HepG2 (cell line): Measurements from ENCODE around the gene SLC4A5. TPM values are rescaled to one million over a fixed set of nuclear protein-coding genes. Genes with fewer than 3 reads are reported as not detected.
A peak's percentile ranks its signal among the peaks of the same experiment; 100 is the strongest.

Experiments
- FLYWCH1 ChIP-seq: sonication (generic); formaldehyde crosslinking; IDR thresholded peaks from 2 replicates; pipeline ENCODE4 v1.8.1; 2023; ENCODE audit warnings: mild to moderate bottlenecking, missing genetic modification reagents
- HINFP ChIP-seq: sonication (generic); formaldehyde crosslinking; IDR thresholded peaks from 2 replicates; pipeline ENCODE4 v1.4.0; 2020; ENCODE audit warnings: low read depth, mild to moderate bottlenecking, missing genetic modification reagents
- HNF1A ChIP-seq, 2 experiments: sonication (generic) in 1 of 2; formaldehyde crosslinking in 1 of 2; IDR thresholded peaks; 2 replicates each; pipeline versions ENCODE4 v1.4.0 to v1.6.1; 2016 to 2020; ENCODE audit warnings: borderline replicate concordance in 1 of 2, low read depth in 1 of 2, mild to moderate bottlenecking in 1 of 2, missing genetic modification reagents in 1 of 2
- KLF6 ChIP-seq: IDR thresholded peaks from 2 replicates; pipeline ENCODE4 v1.8.0; 2016; ENCODE audit warnings: missing biosample characterization, missing genetic modification reagents
- MXD4 ChIP-seq: IDR thresholded peaks from 2 replicates; pipeline ENCODE4 v1.6.1; 2016; ENCODE audit warnings: mild to moderate bottlenecking, missing biosample characterization, missing genetic modification reagents
- NFIB ChIP-seq: sonication (generic); formaldehyde crosslinking; IDR thresholded peaks from 2 replicates; pipeline ENCODE4 v1.9.0; 2021; ENCODE audit warnings: missing genetic modification reagents, mild to moderate bottlenecking, borderline replicate concordance
- SAFB2 ChIP-seq: sonication (generic); formaldehyde crosslinking; IDR thresholded peaks from 2 replicates; pipeline ENCODE4 v1.5.1; 2020; ENCODE audit warnings: missing genetic modification reagents, low read depth, mild to moderate bottlenecking, borderline replicate concordance
- SOX6 ChIP-seq, 2 experiments: fragments of 450-650 bp in 1 of 2; sonication (generic) in 1 of 2; formaldehyde crosslinking in 1 of 2; IDR thresholded peaks; 2 replicates each; pipeline versions ENCODE4 v1.4.0 to v1.6.1; 2017 to 2020; ENCODE audit warnings: antibody characterized with exemption in 1 of 2, mild to moderate bottlenecking in 1 of 2, missing genetic modification reagents in 1 of 2
- TBL1XR1 ChIP-seq: fragments of 150-350 bp; IDR thresholded peaks from 2 replicates; pipeline ENCODE4 v1.6.1; 2014; ENCODE audit warnings: borderline replicate concordance, low read length; ENCODE audit not compliant: partially characterized antibody
- TRIM22 ChIP-seq: fragments of 450-650 bp; IDR thresholded peaks from 2 replicates; pipeline ENCODE4 v1.6.1; 2017
- YY1 ChIP-seq: IDR thresholded peaks from 2 replicates; pipeline ENCODE4 v1.6.1; 2011; ENCODE audit warnings: low read length, low read depth, moderate library complexity, mild to moderate bottlenecking; ENCODE audit not compliant: insufficient read depth, insufficient replicate concordance
- ZNF18 ChIP-seq: sonication (generic); formaldehyde crosslinking; IDR thresholded peaks from 2 replicates; pipeline ENCODE4 v1.8.0; 2022; ENCODE audit warnings: mild to moderate bottlenecking, missing genetic modification reagents; ENCODE audit not compliant: insufficient replicate concordance
- ZNF30 ChIP-seq: sonication (generic); formaldehyde crosslinking; IDR thresholded peaks from 2 replicates; pipeline ENCODE4 v1.5.0; 2020; ENCODE audit warnings: mild to moderate bottlenecking, missing genetic modification reagents
- ZNF607 ChIP-seq: sonication (generic); formaldehyde crosslinking; IDR thresholded peaks from 2 replicates; pipeline ENCODE4 v1.5.1; 2020; ENCODE audit warnings: missing genetic modification reagents, mild to moderate bottlenecking, borderline replicate concordance
- ZNF776 ChIP-seq: sonication (generic); formaldehyde crosslinking; IDR thresholded peaks from 2 replicates; pipeline ENCODE4 v1.4.0; 2020; ENCODE audit warnings: mild to moderate bottlenecking, missing genetic modification reagents
- ZNF792 ChIP-seq: IDR thresholded peaks from 2 replicates; pipeline ENCODE4 v1.6.1; 2016
- ZSCAN5A ChIP-seq: sonication (generic); formaldehyde crosslinking; IDR thresholded peaks from 2 replicates; pipeline ENCODE4 v1.8.0; 2022; ENCODE audit warnings: mild to moderate bottlenecking, missing genetic modification reagents, borderline replicate concordance
- polyA plus RNA-seq, 8 experiments: library from polyadenylated mRNA; depleted of rRNA in 3 of 8; stranded (reverse) in 7 of 8; unstranded in 1 of 8; fragments of >200 nt; fragmentation: Illumina TruSeq in 4 of 8; extraction: Trizol in 4 of 8; gene quantifications; 2 replicates each; pipeline versions ENCODE4 v1.2.1 to v1.2.3, GENCODE V29; 2011 to 2016; ENCODE audit warnings: low read depth in 4 of 8, missing spikeins in 1 of 8, mixed read lengths in 1 of 8; ENCODE audit not compliant: insufficient read depth in 1 of 8
- total RNA-seq, 5 experiments: library from RNA; depleted of rRNA; stranded (reverse); fragments of >200 nt; fragmentation: Illumina TruSeq; extraction: Trizol; gene quantifications; 2 replicates each; pipeline ENCODE4 v1.2.3, GENCODE V29; 2016; ENCODE audit warnings: low read depth in 1 of 5

Gene SLC4A5
- total and polyA plus RNA-seq, 2 of the 13 experiments (the other 11 are each of a cell fraction or from before 2014, with no cell fraction given) = 0.50 TPM; not detected in 1

GRCh38 chr2:74391580-74392448 lies 48.6 kb upstream of the SLC4A5 start (continued):
- TF ChIP-seq ZSCAN5A (peak; percentile 77; the same call in 1 of the 2 replicates), ZNF30 (CRISPR knock-in tag) (no peak), MXD4 (CRISPR knock-in tag) (peak; percentile 86), YY1 (peak; percentile 15), HINFP (CRISPR knock-in tag) (peak; percentile 31; the same call in 1 of the 2 replicates), TRIM22 (no peak), HNF1A (IDR thresholded peaks at IDR 0.05; ENCODE audit: low read depth) (no peak), HNF1A (CRISPR knock-in tag; IDR thresholded peaks at IDR 0.05; ENCODE audit: borderline replicate concordance) (no peak), KLF6 (CRISPR knock-in tag) (no peak), ZNF792 (CRISPR knock-in tag) (no peak; the same call in none of the 2 replicates), ZNF18 (CRISPR knock-in tag) (no peak), NFIB (CRISPR knock-in tag) (no peak), ZNF607 (no peak), ZNF776 (CRISPR knock-in tag) (peak; percentile 74; the same call in 1 of the 2 replicates), SOX6 (IDR thresholded peaks at IDR 0.05) (no peak), SOX6 (CRISPR knock-in tag; IDR thresholded peaks at IDR 0.05) (peak; percentile 28; the same call in 1 of the 2 replicates), TBL1XR1 (peak; percentile 58), FLYWCH1 (CRISPR knock-in tag) (no peak), SAFB2 (CRISPR knock-in tag) (no peak)
